Measurements from ENCODE around the gene CASP10.

The CASP10 gene

DNA sequence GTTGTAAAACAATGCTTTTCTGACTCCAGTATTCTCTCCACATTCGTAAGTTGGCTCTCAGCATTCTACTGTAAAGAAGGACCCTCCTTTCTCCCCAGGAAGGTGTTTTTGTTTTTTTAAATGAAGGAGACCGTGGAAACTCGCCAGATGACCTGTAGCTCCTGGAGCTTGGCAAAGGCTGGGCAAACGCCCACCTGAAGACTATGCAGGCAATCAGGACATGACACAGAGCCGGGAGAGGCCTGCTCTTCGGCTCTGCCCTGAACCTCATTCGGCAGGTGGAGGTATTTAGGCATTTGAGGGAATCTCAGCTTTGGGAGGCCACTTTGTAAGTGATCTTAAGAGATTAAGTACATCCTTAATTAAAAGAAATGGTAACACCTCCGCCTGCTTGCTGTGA is 17.4 kb downstream of the CASP10 start:
- TF ChIP-seq, protein P1, sequence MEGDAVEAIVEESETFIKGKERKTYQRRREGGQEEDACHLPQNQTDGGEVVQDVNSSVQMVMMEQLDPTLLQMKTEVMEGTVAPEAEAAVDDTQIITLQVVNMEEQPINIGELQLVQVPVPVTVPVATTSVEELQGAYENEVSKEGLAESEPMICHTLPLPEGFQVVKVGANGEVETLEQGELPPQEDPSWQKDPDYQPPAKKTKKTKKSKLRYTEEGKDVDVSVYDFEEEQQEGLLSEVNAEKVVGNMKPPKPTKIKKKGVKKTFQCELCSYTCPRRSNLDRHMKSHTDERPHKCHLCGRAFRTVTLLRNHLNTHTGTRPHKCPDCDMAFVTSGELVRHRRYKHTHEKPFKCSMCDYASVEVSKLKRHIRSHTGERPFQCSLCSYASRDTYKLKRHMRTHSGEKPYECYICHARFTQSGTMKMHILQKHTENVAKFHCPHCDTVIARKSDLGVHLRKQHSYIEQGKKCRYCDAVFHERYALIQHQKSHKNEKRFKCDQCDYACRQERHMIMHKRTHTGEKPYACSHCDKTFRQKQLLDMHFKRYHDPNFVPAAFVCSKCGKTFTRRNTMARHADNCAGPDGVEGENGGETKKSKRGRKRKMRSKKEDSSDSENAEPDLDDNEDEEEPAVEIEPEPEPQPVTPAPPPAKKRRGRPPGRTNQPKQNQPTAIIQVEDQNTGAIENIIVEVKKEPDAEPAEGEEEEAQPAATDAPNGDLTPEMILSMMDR (IDR thresholded peaks at IDR 0.05; ENCODE audit: low read depth, low read length): no peak
- no peak overlapping the region for H3K4me3 ChIP-seq (ENCODE audit: low read depth, low read length)

DNA sequence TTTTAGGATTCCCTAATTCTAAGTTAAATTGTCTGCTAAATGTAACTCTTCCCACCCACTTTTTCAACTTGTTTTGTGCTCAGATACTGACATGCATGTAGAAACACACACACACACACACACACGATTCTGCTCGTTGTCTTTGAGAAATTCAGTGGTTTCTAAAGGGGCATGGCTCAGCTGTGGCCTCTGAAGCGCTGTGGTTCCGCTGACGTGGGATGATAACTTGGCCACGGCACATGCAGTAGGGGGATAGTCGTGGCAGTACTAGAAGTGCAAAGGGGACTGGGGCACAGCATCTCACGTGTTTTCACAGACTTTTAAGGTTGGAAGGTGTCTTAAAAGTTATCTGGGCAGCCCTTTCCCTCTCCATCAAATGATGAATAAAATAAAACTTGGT is 18.4 kb downstream of the CASP10 start:
- TF ChIP-seq, protein P1 (IDR thresholded peaks at IDR 0.05; ENCODE audit: low read depth, low read length): no peak
- H3K4me3 ChIP-seq (ENCODE audit: low read depth, low read length): no peak overlapping the region

DNA sequence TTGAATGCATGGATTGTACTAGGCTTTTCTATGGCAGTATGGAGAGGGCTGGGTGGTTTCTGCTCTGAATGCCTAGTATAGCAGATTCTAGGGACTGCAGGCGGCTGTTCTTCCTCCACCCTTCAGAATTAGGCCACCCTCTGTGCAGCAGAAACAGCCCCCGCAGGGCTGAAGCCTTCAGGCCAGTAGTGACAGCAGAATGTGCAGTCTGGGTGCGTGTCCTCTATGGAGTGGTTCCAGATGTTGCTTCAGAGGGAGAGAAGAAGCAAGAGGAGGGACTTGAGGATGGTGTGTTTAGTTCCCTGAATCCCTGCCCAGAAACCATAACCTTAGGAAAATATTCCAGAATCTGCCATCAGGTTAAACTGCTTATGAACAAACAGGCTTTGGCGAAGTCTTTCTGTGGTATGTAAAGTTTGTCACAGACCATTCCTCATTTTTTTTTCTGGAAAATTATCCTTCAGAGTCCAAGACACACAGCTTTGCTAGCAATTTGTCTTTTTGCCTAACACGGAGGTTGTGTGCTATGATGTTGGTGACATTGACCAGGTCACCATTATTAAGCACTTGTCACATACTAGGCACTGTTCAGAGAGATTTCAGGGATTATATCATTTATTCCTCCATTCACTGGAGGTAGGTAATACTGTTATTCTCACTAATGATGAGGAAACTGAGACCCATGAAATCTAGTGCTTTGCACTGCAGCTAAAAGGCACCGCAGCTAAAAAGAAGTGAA is 21.1 kb downstream of the CASP10 start:
- H3K4me3 ChIP-seq (ENCODE audit: low read depth, low read length): no peak overlapping the region
- TF ChIP-seq, protein P1 (IDR thresholded peaks at IDR 0.05; ENCODE audit: low read depth, low read length): no peak

DNA sequence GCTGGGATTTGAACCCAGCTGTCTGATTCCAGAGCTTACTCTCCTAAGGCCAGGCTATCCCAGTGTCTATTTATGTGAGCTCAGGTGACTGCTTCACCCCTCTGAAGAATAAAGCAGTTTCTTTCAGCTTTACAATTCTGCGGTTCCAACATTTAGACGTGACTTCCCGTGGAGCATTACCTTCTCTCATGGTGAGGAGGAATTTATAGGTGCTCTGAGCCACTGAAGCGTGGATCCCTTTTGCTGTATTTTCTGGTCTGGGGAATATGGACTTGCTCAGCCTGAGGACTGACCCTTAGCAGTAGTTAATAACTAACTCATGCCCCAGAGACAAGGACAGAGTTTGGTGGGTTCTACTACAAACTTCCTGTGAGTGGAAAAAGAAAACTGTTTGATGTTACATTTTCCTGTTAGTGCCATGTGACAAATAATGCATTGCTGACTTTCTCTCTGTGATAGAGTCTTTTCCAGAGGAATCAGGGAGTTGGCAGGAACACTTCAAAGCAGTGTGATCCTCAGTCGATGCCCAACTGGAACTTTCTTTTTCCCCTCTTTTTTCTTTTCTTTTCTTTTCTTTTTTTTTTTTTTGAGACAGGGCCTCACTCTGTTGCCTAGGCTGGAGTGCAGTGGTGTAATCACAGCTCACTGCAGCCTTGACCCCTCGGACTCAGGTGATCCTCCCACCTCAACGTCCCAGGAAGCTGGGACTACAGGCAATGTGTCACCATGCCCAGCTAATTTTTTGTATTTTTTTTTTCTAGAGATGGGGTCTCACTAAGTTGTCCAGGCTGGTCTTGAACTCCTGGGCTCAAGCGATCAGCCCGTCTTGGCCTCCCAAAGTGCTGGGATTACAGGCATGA is 21.9 kb downstream of the CASP10 start:
- no peak overlapping the region for H3K4me3 ChIP-seq (ENCODE audit: low read depth, low read length)

DNA sequence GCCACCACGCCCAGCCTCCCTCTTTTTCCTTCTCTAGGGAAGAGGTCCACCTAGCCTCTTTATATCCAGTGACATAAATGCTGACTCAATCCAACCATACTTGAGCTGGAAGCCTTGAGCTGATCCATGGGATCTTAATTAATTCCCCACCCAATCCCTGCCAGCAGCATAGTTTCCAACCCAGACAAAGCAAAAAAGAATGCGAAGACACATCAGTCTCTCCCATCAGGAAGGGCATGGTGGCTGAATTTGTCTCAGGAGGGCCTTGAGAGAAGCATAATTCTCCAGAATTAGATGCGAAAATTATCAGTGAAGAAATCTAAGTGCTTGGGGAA is 22.5 kb downstream of the CASP10 start:
- no peak overlapping the region for H3K4me3 ChIP-seq (ENCODE audit: low read depth, low read length)
- TF ChIP-seq, protein P1 (IDR thresholded peaks at IDR 0.05; ENCODE audit: low read depth, low read length): no peak

More for the DNA sequence above, 21.9 kb downstream of the CASP10 start:
- TF ChIP-seq, protein P1 (IDR thresholded peaks at IDR 0.05; ENCODE audit: low read depth, low read length): no peak

DNA sequence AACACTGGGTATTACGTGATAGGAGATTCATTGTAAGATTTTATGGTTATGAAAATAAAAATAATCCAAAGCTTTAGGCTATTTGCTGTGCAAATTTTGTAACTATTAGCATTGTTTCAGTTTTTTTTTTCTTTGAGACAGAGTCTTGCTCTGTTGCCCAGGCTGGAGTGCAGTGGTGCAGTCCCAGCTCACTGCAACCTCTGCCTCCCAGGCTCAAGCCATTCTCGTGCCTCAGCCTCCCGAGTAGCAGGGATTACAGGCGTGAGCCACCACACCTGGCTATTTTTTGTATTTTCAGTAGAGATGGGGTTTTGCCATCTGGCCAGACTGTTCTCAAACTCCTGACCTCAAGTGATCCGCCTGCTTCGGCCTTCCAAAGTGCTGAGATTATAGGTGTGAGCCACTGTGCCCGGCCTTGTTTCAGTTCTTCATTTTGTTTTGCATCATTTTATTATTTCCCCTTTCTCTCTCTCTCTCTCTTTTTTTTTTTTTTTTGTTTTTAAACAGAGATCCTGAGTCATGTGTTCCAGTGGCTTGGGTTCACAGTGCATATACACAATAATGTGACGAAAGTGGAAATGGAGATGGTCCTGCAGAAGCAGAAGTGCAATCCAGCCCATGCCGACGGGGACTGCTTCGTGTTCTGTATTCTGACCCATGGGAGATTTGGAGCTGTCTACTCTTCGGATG is 25.8 kb downstream of the CASP10 start:
- TF ChIP-seq, protein P1 (IDR thresholded peaks at IDR 0.05; ENCODE audit: low read depth, low read length): no peak
- no peak overlapping the region for H3K4me3 ChIP-seq (ENCODE audit: low read depth, low read length)

Measured in WI38 (cell line).